ENCODE measurements around the gene AFAP1L1. TPM values are rescaled to one million over a fixed set of nuclear protein-coding genes. Genes with fewer than 3 reads are reported as not detected.

Gene AFAP1L1
- polyA plus RNA-seq, 2 of the 4 experiments (the other 2 are of a cell fraction): 1.5 to 3.5 TPM

DNA sequence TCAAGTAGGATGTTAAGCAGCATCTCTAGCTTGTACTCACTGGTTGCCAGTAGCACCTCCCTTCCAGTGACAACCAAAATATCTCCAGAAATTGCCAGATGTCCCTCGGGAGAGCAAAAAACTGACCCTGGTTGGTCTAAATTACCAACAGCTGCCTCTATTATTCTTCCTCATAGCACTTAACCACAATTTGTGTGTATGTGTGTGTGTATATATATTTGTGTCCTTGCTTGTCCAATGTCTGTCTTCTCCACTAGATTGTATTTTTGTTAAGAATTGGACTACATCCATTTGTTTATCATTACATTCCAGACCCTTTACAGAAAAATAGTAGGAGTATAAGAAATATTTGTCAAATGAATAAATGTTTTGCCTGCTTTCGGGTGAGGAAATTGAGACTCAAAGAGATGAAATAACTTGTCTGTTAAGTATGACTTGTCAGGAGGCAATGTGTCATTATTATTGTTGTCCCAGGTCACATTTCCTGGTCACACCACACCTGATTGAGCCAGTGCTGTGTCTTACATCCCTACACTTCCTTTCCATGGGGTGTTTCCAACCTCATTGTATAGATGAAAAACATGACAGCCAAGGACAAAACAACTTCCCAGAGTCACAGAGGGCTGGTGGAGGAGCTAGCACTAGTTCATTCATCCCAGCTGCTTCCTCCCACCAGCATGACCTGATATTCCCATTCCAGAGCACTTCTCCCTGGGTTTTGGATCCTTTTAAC, 62.2 kb downstream of the AFAP1L1 start:
- ATAC-seq: no peak
- Histone ChIP-seq H3K4me3 (no peak overlapping the region), H3K4me1 (peaks cover 11% of the 10 kb centered on the region), H3K9me3 (no peaks in the 10 kb centered on the region), H3K4me2 (no peak overlapping the region), H3K27ac (no peak overlapping the region)
- FAIRE-seq: no peak
- no peak for DNase-seq (ENCODE audit: low read depth in 1 of 2, low spot score in 1 of 2)
- ChIA-PET POLR2A (no interaction called here), CTCF (interaction anchor here (1.3 to 2.7 kb wide), 4 partner anchors 9 to 33 kb away, joined by 3 to 10 read pairs (median 4); no protein-coding TSS in a partner anchor)
- WGBS (ENCODE audit: missing lambda C conversion rate): 84% methylated on average over 2 of the region's 2 CpGs
- TF ChIP-seq RNF2 (IDR thresholded peaks at IDR 0.05; ENCODE audit: borderline replicate concordance, low read depth): no peak
- TF ChIP-seq MAFK (IDR thresholded peaks at IDR 0.05; ENCODE audit: partially characterized antibody): no peak
- no peak for TF ChIP-seq TFCP2L1 (CRISPR knock-in tag; IDR thresholded peaks at IDR 0.05)
- TF ChIP-seq, protein P1, sequence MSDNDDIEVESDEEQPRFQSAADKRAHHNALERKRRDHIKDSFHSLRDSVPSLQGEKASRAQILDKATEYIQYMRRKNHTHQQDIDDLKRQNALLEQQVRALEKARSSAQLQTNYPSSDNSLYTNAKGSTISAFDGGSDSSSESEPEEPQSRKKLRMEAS (IDR thresholded peaks at IDR 0.05): no peak
- no peak for TF ChIP-seq TP53 (CRISPR knock-in tag; IDR thresholded peaks at IDR 0.05)
- TF ChIP-seq KDM1A (IDR thresholded peaks at IDR 0.05; ENCODE audit: low read depth): no peak
- TF ChIP-seq MAZ (IDR thresholded peaks at IDR 0.05; ENCODE audit: borderline replicate concordance, low read depth, low read length): no peak
- TF ChIP-seq, protein P2, sequence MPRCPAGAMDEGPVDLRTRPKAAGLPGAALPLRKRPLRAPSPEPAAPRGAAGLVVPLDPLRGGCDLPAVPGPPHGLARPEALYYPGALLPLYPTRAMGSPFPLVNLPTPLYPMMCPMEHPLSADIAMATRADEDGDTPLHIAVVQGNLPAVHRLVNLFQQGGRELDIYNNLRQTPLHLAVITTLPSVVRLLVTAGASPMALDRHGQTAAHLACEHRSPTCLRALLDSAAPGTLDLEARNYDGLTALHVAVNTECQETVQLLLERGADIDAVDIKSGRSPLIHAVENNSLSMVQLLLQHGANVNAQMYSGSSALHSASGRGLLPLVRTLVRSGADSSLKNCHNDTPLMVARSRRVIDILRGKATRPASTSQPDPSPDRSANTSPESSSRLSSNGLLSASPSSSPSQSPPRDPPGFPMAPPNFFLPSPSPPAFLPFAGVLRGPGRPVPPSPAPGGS (IDR thresholded peaks at IDR 0.05): no peak
- no peak for TF ChIP-seq CHD4 (IDR thresholded peaks at IDR 0.05; ENCODE audit: borderline replicate concordance)
- no peak for TF ChIP-seq EP300 (IDR thresholded peaks at IDR 0.05)
- TF ChIP-seq NPAS2 (CRISPR knock-in tag; IDR thresholded peaks at IDR 0.05; ENCODE audit: borderline replicate concordance): no peak
- no peak for TF ChIP-seq NR3C1 (IDR thresholded peaks at IDR 0.05)
- no peak for TF ChIP-seq GATA3 (IDR thresholded peaks at IDR 0.05; ENCODE audit: borderline replicate concordance)
- no peak for TF ChIP-seq CTCF (IDR thresholded peaks at IDR 0.05)
- TF ChIP-seq CHD2 (IDR thresholded peaks at IDR 0.05; ENCODE audit: low read length, partially characterized antibody): no peak
- TF ChIP-seq FOXS1 (CRISPR knock-in tag; IDR thresholded peaks at IDR 0.05): no peak
- TF ChIP-seq KDM5A (IDR thresholded peaks at IDR 0.05): no peak
- TF ChIP-seq, protein P3, sequence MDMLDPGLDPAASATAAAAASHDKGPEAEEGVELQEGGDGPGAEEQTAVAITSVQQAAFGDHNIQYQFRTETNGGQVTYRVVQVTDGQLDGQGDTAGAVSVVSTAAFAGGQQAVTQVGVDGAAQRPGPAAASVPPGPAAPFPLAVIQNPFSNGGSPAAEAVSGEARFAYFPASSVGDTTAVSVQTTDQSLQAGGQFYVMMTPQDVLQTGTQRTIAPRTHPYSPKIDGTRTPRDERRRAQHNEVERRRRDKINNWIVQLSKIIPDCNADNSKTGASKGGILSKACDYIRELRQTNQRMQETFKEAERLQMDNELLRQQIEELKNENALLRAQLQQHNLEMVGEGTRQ (IDR thresholded peaks at IDR 0.05): no peak
- no peak for TF ChIP-seq RFX5 (IDR thresholded peaks at IDR 0.05)

- FAIRE-seq: no peak
- WGBS (ENCODE audit: missing lambda C conversion rate): 91% methylated on average over 4 of the region's 4 CpGs
Observed at GRCh38 chr5:149337736-149338135, 66.1 kb downstream of the AFAP1L1 start.

More at GRCh38 chr5:149337736-149338135, 66.1 kb downstream of the AFAP1L1 start:
- DNase-seq (ENCODE audit: low read depth in 1 of 2, low spot score in 1 of 2) (no peak), ATAC-seq (no peak)
- Histone ChIP-seq H3K4me3 (no peak overlapping the region), H3K4me2 (no peak overlapping the region), H3K27ac (no peak overlapping the region), H3K4me1 (peaks cover 17% of the 10 kb centered on the region), H3K9me3 (no peaks in the 10 kb centered on the region)
- CTCF ChIA-PET: interaction anchor here (0.8 to 12.7 kb wide), 3 partner anchors 11 to 34 kb away, joined by 3 to 93 read pairs (median 4); no protein-coding TSS in a partner anchor
- TF ChIP-seq BHLHE40 (IDR thresholded peaks at IDR 0.05; ENCODE audit: low read depth, low read length) (no peak), EHMT2 (IDR thresholded peaks at IDR 0.05; ENCODE audit: low read depth) (no peak), HEYL (CRISPR knock-in tag; IDR thresholded peaks at IDR 0.05) (no peak), JUN (IDR thresholded peaks at IDR 0.05) (no peak), CBX2 (IDR thresholded peaks at IDR 0.05; ENCODE audit: borderline replicate concordance, low read depth) (no peak), HOXB5 (CRISPR knock-in tag; IDR thresholded peaks at IDR 0.05) (no peak), HOXA7 (CRISPR knock-in tag; IDR thresholded peaks at IDR 0.05) (no peak), FOXS1 (CRISPR knock-in tag; IDR thresholded peaks at IDR 0.05) (no peak), CHD2 (IDR thresholded peaks at IDR 0.05; ENCODE audit: low read length, partially characterized antibody) (no peak), RNF2 (IDR thresholded peaks at IDR 0.05; ENCODE audit: borderline replicate concordance, low read depth) (no peak), SMC3 (IDR thresholded peaks at IDR 0.05) (no peak), ZFP36 (IDR thresholded peaks at IDR 0.05; ENCODE audit: borderline replicate concordance, partially characterized antibody) (no peak)
- TF ChIP-seq, protein P4, sequence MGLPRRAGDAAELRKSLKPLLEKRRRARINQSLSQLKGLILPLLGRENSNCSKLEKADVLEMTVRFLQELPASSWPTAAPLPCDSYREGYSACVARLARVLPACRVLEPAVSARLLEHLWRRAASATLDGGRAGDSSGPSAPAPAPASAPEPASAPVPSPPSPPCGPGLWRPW (IDR thresholded peaks at IDR 0.05): no peak
- POLR2A ChIA-PET: no interaction called here
